H1 (cell line): ENCODE measurements around the gene CASR. TPM values are rescaled to one million over a fixed set of nuclear protein-coding genes. Genes with fewer than 3 reads are reported as not detected.

ENCODE experiments used
- CTCF ChIA-PET: fragments of 300-600 bp; sonication (Branson Sonifier 250); formaldehyde crosslinking; loops from one replicate; lab custom pipeline; 2021; ENCODE audit not compliant: partially characterized antibody; lab: Charles Lee
- POLR2A ChIA-PET: fragments of 300-600 bp; sonication (Branson Sonifier 250); formaldehyde crosslinking; loops from one replicate; lab custom pipeline; 2021; ENCODE audit warnings: inconsistent platforms; ENCODE audit not compliant: partially characterized antibody; lab: Charles Lee
- DNase-seq, 2 experiments: peaks; one replicate each; pipeline versions ENCODE4 v3.0.0 to v3.0.0-alpha.2; 2010 to 2022; ENCODE audit warnings: low spot score in 2 of 2, low read depth in 1 of 2, mixed read lengths in 1 of 2
- FAIRE-seq: peaks from 2 replicates; lab custom pipeline; 2011; peaks lifted over from hg19 to GRCh38; lab: Jason Lieb, UNC
- H2AFZ ChIP-seq: 2 replicates; pipeline ENCODE4 v1.8.1; 2012; ENCODE audit warnings: low read length, inconsistent platforms
- H2AK5ac ChIP-seq: 2 replicates; pipeline ENCODE4 v1.6.1; 2013; ENCODE audit warnings: low read depth, low read length
- H2BK120ac ChIP-seq: replicated peaks from 2 replicates; pipeline ENCODE3; 2013; ENCODE audit warnings: low read depth, low read length, inconsistent platforms
- H2BK12ac ChIP-seq: 2 replicates; pipeline ENCODE4 v1.6.1; 2013; ENCODE audit warnings: low read depth, low read length
- H2BK15ac ChIP-seq: 2 replicates; pipeline ENCODE4 v1.6.1; 2013; ENCODE audit warnings: low read length
- H2BK20ac ChIP-seq: 2 replicates; pipeline ENCODE4 v1.6.1; 2013; ENCODE audit warnings: low read length
- H2BK5ac ChIP-seq: 2 replicates; pipeline ENCODE4 v1.6.1; 2013; ENCODE audit warnings: low read depth, low read length
- H3K14ac ChIP-seq: 2 replicates; pipeline ENCODE4 v1.6.1; 2013; ENCODE audit warnings: inconsistent platforms; ENCODE audit not compliant: insufficient read length
- H3K18ac ChIP-seq: 2 replicates; pipeline ENCODE4 v1.6.1; 2013; ENCODE audit warnings: low read length; ENCODE audit errors: extremely low read depth
- H3K23ac ChIP-seq: 2 replicates; pipeline ENCODE4 v1.6.1; 2013; ENCODE audit warnings: inconsistent platforms; ENCODE audit not compliant: insufficient read length
- H3K23me2 ChIP-seq: 2 replicates; pipeline ENCODE4 v1.6.1; 2013; ENCODE audit warnings: low read depth, low read length
- H3K27ac ChIP-seq: 2 replicates; pipeline ENCODE4 v1.6.1; 2011; ENCODE audit warnings: low read depth, low read length, inconsistent platforms
- H3K27me3 ChIP-seq, 4 experiments: replicated peaks in 1 of 4; 1 replicate in 1 of 4; 2 replicates in 3 of 4; pipeline versions ENCODE4 v1.6.1 to v1.8.1; 2011 to 2013; ENCODE audit warnings: low read length in 3 of 4, mild to moderate bottlenecking in 3 of 4, inconsistent platforms in 2 of 4, mixed read lengths in 2 of 4, moderate library complexity in 1 of 4; ENCODE audit not compliant: control insufficient read depth in 3 of 4, insufficient read depth in 3 of 4; ENCODE audit errors: extremely low read depth in 1 of 4
- H3K36me3 ChIP-seq, 4 experiments: 2 replicates each; pipeline versions ENCODE4 v1.6.1 to v1.8.1; 2011 to 2013; ENCODE audit warnings: mild to moderate bottlenecking in 4 of 4, low read length in 3 of 4, moderate library complexity in 2 of 4, control low read depth in 1 of 4, inconsistent platforms in 1 of 4; ENCODE audit not compliant: insufficient read depth in 4 of 4, control insufficient read depth in 2 of 4
- H3K4ac ChIP-seq: replicated peaks from 2 replicates; pipeline ENCODE3; 2013; ENCODE audit warnings: low read length, low read depth, mixed read lengths, inconsistent platforms; ENCODE audit not compliant: insufficient read length
- H3K4me1 ChIP-seq, 4 experiments: replicated peaks in 1 of 4; 1 replicate in 1 of 4; 2 replicates in 3 of 4; pipeline versions ENCODE4 v1.6.1 to v1.8.1; 2011 to 2013; ENCODE audit warnings: low read length in 3 of 4, inconsistent platforms in 2 of 4, mixed read lengths in 1 of 4; ENCODE audit not compliant: insufficient read depth in 4 of 4, control insufficient read depth in 3 of 4
- H3K4me2 ChIP-seq, 2 experiments: 2 replicates each; pipeline versions ENCODE4 v1.6.1 to v1.8.1; 2011 to 2013; ENCODE audit warnings: low read depth in 2 of 2, low read length in 2 of 2, control low read depth in 1 of 2, inconsistent platforms in 1 of 2, mild to moderate bottlenecking in 1 of 2; ENCODE audit not compliant: insufficient read depth in 1 of 2
- H3K4me3 ChIP-seq, 4 experiments: fragments of 200-600, 300-600 bp in 1 of 4; sonication (generic), shearing (Covaris generic), sonication (Bioruptor Twin) in 1 of 4; 2 replicates each; pipeline versions ENCODE4 v1.5.1 to v1.8.1; 2011 to 2016; ENCODE audit warnings: low read length in 4 of 4, low read depth in 3 of 4, control low read depth in 2 of 4, inconsistent platforms in 2 of 4, mild to moderate bottlenecking in 2 of 4, mixed read lengths in 1 of 4, moderate library complexity in 1 of 4; ENCODE audit not compliant: insufficient read depth in 2 of 4; ENCODE audit errors: extremely low read depth in 1 of 4
- H3K56ac ChIP-seq: replicated peaks from 2 replicates; pipeline ENCODE3; 2013; ENCODE audit warnings: low read depth, mild to moderate bottlenecking, mixed read lengths, low read length, inconsistent platforms; ENCODE audit not compliant: insufficient read length
- H3K79me1 ChIP-seq: 2 replicates; pipeline ENCODE4 v1.6.1; 2013; ENCODE audit warnings: low read depth, low read length, control low read depth
- H3K79me2 ChIP-seq, 2 experiments: 2 replicates each; pipeline versions ENCODE4 v1.6.1 to v1.8.1; 2012 to 2013; ENCODE audit warnings: low read length in 2 of 2, mild to moderate bottlenecking in 2 of 2, inconsistent platforms in 1 of 2; ENCODE audit not compliant: insufficient read depth in 2 of 2, control insufficient read depth in 1 of 2
- H3K9ac ChIP-seq, 4 experiments: replicated peaks in 1 of 4; 1 replicate in 1 of 4; 2 replicates in 3 of 4; pipeline versions ENCODE4 v1.6.1 to v1.8.1; 2011 to 2013; ENCODE audit warnings: low read depth in 3 of 4, low read length in 3 of 4, control low read depth in 2 of 4, mild to moderate bottlenecking in 2 of 4, moderate library complexity in 2 of 4, inconsistent platforms in 1 of 4; ENCODE audit errors: extremely low read depth in 1 of 4
- H3K9me3 ChIP-seq, 2 experiments: 2 replicates each; pipeline versions ENCODE4 v1.6.1 to v1.8.1; 2012 to 2013; ENCODE audit warnings: mild to moderate bottlenecking in 2 of 2, moderate library complexity in 2 of 2, control low read depth in 1 of 2, inconsistent platforms in 1 of 2, low read depth in 1 of 2, low read length in 1 of 2, mixed read lengths in 1 of 2; ENCODE audit not compliant: insufficient read depth in 2 of 2
- H4K20me1 ChIP-seq, 2 experiments: replicated peaks in 1 of 2; 2 replicates each; pipeline versions ENCODE3 to v1.8.1; 2011 to 2013; ENCODE audit warnings: inconsistent platforms in 2 of 2, low read length in 2 of 2, mild to moderate bottlenecking in 1 of 2; ENCODE audit not compliant: insufficient read depth in 2 of 2, control insufficient read depth in 1 of 2
- H4K5ac ChIP-seq: 2 replicates; pipeline ENCODE4 v1.6.1; 2013; ENCODE audit warnings: low read length, low read depth, mixed read lengths, inconsistent platforms; ENCODE audit not compliant: insufficient read length
- H4K8ac ChIP-seq: 2 replicates; pipeline ENCODE4 v1.8.0; 2013; ENCODE audit warnings: mild to moderate bottlenecking, moderate library complexity, low read length, inconsistent platforms; ENCODE audit not compliant: insufficient read depth; ENCODE audit errors: extremely low read depth
- H4K91ac ChIP-seq: replicated peaks from 2 replicates; pipeline ENCODE3; 2013; ENCODE audit warnings: low read length, mixed read lengths, inconsistent platforms; ENCODE audit not compliant: insufficient read length
- CREB1 ChIP-seq: IDR thresholded peaks from 2 replicates; pipeline ENCODE4 v1.6.1; 2012; ENCODE audit warnings: inconsistent platforms
- CTCF ChIP-seq, 3 experiments: IDR thresholded peaks; 1 replicate in 2 of 3; 2 replicates in 1 of 3; pipeline versions ENCODE4 v1.5.1 to v1.6.1; 2011; ENCODE audit warnings: low read length in 3 of 3, mild to moderate bottlenecking in 3 of 3, inconsistent platforms in 2 of 3, low read depth in 1 of 3, moderate library complexity in 1 of 3; ENCODE audit not compliant: insufficient read depth in 1 of 3; ENCODE audit errors: control extremely low read depth in 1 of 3
- EGR1 ChIP-seq: IDR thresholded peaks from 2 replicates; pipeline ENCODE4 v1.6.1; 2011; ENCODE audit warnings: low read depth, low read length, borderline replicate concordance
- NANOG ChIP-seq: IDR thresholded peaks from 2 replicates; pipeline ENCODE4 v1.6.1; 2011; ENCODE audit warnings: low read length, low read depth, mild to moderate bottlenecking, inconsistent platforms; ENCODE audit not compliant: insufficient read depth, poor library complexity, severe bottlenecking
- RAD21 ChIP-seq, 2 experiments: IDR thresholded peaks in 1 of 2; conservative IDR thresholded peaks in 1 of 2; 2 replicates each; pipeline ENCODE4 v1.6.1; 2011; ENCODE audit warnings: low read depth in 2 of 2, low read length in 2 of 2, improper control_type of control experiment in 1 of 2, inconsistent platforms in 1 of 2, mild to moderate bottlenecking in 1 of 2, moderate library complexity in 1 of 2
- WGBS, 2 experiments: shearing (Covaris generic) in 1 of 2; methylation state at CpG; one replicate each; pipeline versions ENCODE4 v1.1.6 to v1.1.7; 2013 to 2015; ENCODE audit warnings: low lambda C conversion rate in 2 of 2, mixed read lengths in 2 of 2, inconsistent platforms in 1 of 2, low coverage in 1 of 2, missing lambda C conversion rate in 1 of 2; ENCODE audit not compliant: insufficient replicate concordance in 2 of 2, insufficient coverage in 1 of 2, insufficient read length in 1 of 2; ENCODE audit errors: extremely low coverage in 1 of 2, missing lambda C conversion rate in 1 of 2; 5-methylcytosine and 5-hydroxymethylcytosine counted together
- polyA plus RNA-seq, 7 experiments: library from polyadenylated mRNA; depleted of rRNA in 3 of 7; stranded (reverse) in 5 of 7; unstranded in 2 of 7; fragments of >200 nt in 5 of 7; fragments of 200-250 nt in 2 of 7; gene quantifications; 1 replicate in 5 of 7; 2 replicates in 1 of 7; 4 replicates in 1 of 7; pipeline versions ENCODE4 v1.2.1 to v1.2.3, GENCODE V29; 2011 to 2013; ENCODE audit warnings: missing spikeins in 2 of 7, mixed read lengths in 2 of 7
- total RNA-seq: library from RNA; stranded (reverse); fragmentation: NEBNext Ultra II Directional; extraction: Animal tissue kit (Norgen Biotek cat#: 25700); gene quantifications from 2 replicates; pipeline ENCODE4 v1.2.1, GENCODE V29; 2021

Gene CASR
- total and polyA plus RNA-seq, 2 of the 8 experiments (the other 6 are each of a cell fraction or from before 2014, with no cell fraction given): 0.36 to 0.58 TPM

GRCh38 chr3:122299872-122300460, 116.5 kb downstream of the CASR start:
- H2BK120ac ChIP-seq: no peak overlapping the region
- no peak overlapping the region for H3K18ac ChIP-seq
- no peak overlapping the region for H3K23ac ChIP-seq
- no peaks in the 10 kb centered on the region for H4K20me1 ChIP-seq
- H3K4ac ChIP-seq: no peak overlapping the region
- no peaks in the 10 kb centered on the region for H3K27me3 ChIP-seq
- H3K36me3 ChIP-seq: no peaks in the 10 kb centered on the region
- no peak overlapping the region for H4K5ac ChIP-seq
- TF ChIP-seq RAD21 (IDR thresholded peaks at IDR 0.05 in 1 of 2, conservative IDR thresholded peaks at IDR 0.05 in 1 of 2; ENCODE audit: low read depth in 2 of 2, low read length in 2 of 2): peak; percentile 71 to 75
- peak in 2 of 3 experiments; percentile 47 to 68; a peak in 3 of 4 replicates for TF ChIP-seq CTCF (IDR thresholded peaks at IDR 0.05; ENCODE audit: control extremely low read depth in 1 of 3, insufficient read depth in 1 of 3, low read depth in 1 of 3, low read length in 3 of 3)
- no peak for TF ChIP-seq CREB1
- no peak for TF ChIP-seq NANOG
- no peak for TF ChIP-seq EGR1
- no peak overlapping the region for H2BK15ac ChIP-seq
- no peaks in the 10 kb centered on the region for H3K79me1 ChIP-seq
- H3K79me2 ChIP-seq: no peaks in the 10 kb centered on the region
- no peak overlapping the region for H4K8ac ChIP-seq
- FAIRE-seq (peak; percentile 48), DNase-seq (peak; percentile 5 to 59)
- no peak overlapping the region for H2BK5ac ChIP-seq
- no peak overlapping the region for H3K4me2 ChIP-seq
- H2AK5ac ChIP-seq: no peak overlapping the region
- ChIA-PET POLR2A (interaction anchor here (1.0 kb wide), 1 partner anchor 62 kb away, joined by 3 read pairs; no protein-coding TSS in a partner anchor), CTCF (interaction anchor here (0.7 to 2.6 kb wide), 33 partner anchors 8 to 1075 kb away, joined by 3 to 34 read pairs (median 4); partner anchors contain the start of gene POLQ)
- no peak overlapping the region for H3K9ac ChIP-seq
- H3K4me1 ChIP-seq: no peaks in the 10 kb centered on the region
- no peak overlapping the region for H3K14ac ChIP-seq
- H2BK12ac ChIP-seq: no peak overlapping the region
- H2BK20ac ChIP-seq: no peak overlapping the region
- 86% methylated on average over 12 of the region's 12 CpGs; no CpG with 5 or more reads in 1 of the 2 experiments for WGBS, 2 experiments
- H3K23me2 ChIP-seq: no peaks in the 10 kb centered on the region
- H3K27ac ChIP-seq: no peak overlapping the region
- H3K9me3 ChIP-seq: no peaks in the 10 kb centered on the region
- no peak overlapping the region for H3K56ac ChIP-seq
- H2AFZ ChIP-seq: no peak overlapping the region
- H4K91ac ChIP-seq: no peak overlapping the region
- H3K4me3 ChIP-seq: no peak overlapping the region
